ENCODE data around the gene TRAP1.
"Not testable (repeated sequence)": the region's sequence is repeated elsewhere in the genome, so short reads cannot be mapped to it uniquely, and the experiment has no call there.

TRAP1 gene

DNA sequence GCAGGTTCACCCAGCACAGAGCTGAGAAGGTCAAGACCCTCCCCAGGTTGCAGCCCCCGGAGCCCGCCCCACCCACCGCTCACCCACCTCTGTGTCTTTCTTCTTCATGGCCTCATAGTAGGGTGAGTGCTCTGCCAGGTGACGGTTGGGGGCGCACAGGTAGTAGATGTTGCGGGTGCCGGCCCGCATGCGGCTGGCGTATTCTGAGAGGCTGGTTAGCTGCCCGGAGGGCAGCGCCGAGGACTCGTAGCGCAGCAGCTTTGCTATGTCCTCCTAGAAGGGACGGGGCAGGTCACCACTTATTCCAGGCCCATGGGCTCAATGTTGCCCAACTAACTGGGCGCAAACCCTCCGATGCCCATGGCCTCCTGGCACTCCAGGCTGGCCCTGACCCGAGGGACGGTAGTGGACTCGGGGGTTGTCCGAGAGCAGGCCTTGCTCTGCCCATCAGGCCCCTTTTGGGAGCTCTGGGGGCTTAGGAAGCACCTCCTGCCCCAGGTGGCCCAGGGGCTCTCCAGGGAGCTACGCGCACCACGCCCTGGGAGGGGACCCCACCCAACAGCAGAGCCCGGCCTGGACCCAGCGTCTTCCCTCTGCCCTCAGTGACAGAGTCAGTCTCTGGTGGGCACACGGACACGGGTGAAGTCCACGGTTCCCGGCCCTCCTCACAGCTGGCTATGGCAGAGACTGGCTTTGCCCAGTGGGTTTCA is 53.0 kb downstream of the TRAP1 start:
- Histone ChIP-seq H3K4me1 (ENCODE audit: control insufficient read depth, insufficient read depth, low read length) (no peaks in the 10 kb centered on the region), H3K9me3 (ENCODE audit: control insufficient read depth, insufficient read depth, low read length) (no peaks in the 10 kb centered on the region), H3K9ac (ENCODE audit: low read depth, low read length) (no peak overlapping the region), H3K36me3 (ENCODE audit: control insufficient read depth, insufficient read depth, low read length) (peaks cover 58% of the 10 kb centered on the region), H3K4me3 (ENCODE audit: low read depth, low read length) (no peak overlapping the region), H3K27me3 (ENCODE audit: control insufficient read depth, insufficient read depth, low read length) (no peaks in the 10 kb centered on the region)

DNA sequence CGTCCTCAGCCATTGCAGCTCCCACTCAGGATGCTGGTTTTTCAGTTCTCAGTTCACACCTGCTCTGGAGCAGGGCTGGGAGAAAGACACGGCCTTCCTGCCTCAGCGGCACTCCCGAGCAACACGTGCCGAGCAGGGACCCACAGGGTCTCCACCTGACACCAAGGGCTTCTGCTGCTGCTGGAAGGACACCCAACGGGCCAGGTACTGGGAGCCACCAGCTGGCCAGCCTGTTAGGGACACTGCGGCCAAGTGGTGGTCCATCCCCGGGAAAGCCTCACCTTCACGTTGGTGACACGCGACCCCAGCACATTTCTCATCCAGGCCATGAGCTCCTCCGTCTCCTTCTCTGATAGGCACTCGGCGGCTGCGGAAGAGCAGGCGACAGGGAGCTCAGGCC is 54.7 kb downstream of the TRAP1 start:
- Histone ChIP-seq H3K9me3 (ENCODE audit: control insufficient read depth, insufficient read depth, low read length) (no peaks in the 10 kb centered on the region), H3K4me3 (ENCODE audit: low read depth, low read length) (no peak overlapping the region), H3K9ac (ENCODE audit: low read depth, low read length) (no peak overlapping the region), H3K4me1 (ENCODE audit: control insufficient read depth, insufficient read depth, low read length) (no peaks in the 10 kb centered on the region), H3K27me3 (ENCODE audit: control insufficient read depth, insufficient read depth, low read length) (no peaks in the 10 kb centered on the region), H3K36me3 (ENCODE audit: control insufficient read depth, insufficient read depth, low read length) (peaks cover 59% of the 10 kb centered on the region)

DNA sequence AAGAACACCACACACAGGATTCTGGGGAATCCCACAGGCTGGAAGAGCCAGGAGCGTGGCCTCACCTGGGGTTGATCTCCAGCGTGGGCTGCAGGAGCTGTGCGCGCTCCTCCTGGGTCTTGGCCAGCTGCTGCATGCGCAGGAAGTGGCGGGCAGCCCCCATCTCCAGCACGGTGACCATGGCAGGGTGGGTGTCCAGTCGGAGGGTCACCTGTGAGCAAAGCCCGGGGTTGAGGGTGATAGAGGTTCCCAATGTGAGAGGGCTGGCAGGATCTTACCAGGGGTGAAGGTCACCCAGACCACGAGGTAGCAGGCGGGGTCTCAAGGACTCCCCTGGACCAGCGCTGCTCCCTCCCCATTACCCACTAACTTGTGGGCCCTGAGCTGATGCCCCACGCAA is 55.4 kb downstream of the TRAP1 start:
- Histone ChIP-seq H3K27me3 (ENCODE audit: control insufficient read depth, insufficient read depth, low read length) (no peaks in the 10 kb centered on the region), H3K4me3 (ENCODE audit: low read depth, low read length) (no peak overlapping the region), H3K9ac (ENCODE audit: low read depth, low read length) (no peak overlapping the region), H3K4me1 (ENCODE audit: control insufficient read depth, insufficient read depth, low read length) (no peaks in the 10 kb centered on the region), H3K36me3 (ENCODE audit: control insufficient read depth, insufficient read depth, low read length) (peaks cover 66% of the 10 kb centered on the region), H3K9me3 (ENCODE audit: control insufficient read depth, insufficient read depth, low read length) (no peaks in the 10 kb centered on the region)

- Histone ChIP-seq H3K4me3 (ENCODE audit: low read depth, low read length) (no peak overlapping the region), H3K4me1 (ENCODE audit: control insufficient read depth, insufficient read depth, low read length) (no peaks in the 10 kb centered on the region), H3K9me3 (ENCODE audit: control insufficient read depth, insufficient read depth, low read length) (no peaks in the 10 kb centered on the region), H3K36me3 (ENCODE audit: control insufficient read depth, insufficient read depth, low read length) (peaks cover 72% of the 10 kb centered on the region), H3K9ac (ENCODE audit: low read depth, low read length) (no peak overlapping the region), H3K27me3 (ENCODE audit: control insufficient read depth, insufficient read depth, low read length) (no peaks in the 10 kb centered on the region)
These were observed 56.0 kb downstream of the TRAP1 start for GRCh38 chr16:3661311-3661710.

- Histone ChIP-seq H3K4me3 (ENCODE audit: low read depth, low read length) (no peak overlapping the region), H3K36me3 (ENCODE audit: control insufficient read depth, insufficient read depth, low read length) (peaks cover 72% of the 10 kb centered on the region), H3K9ac (ENCODE audit: low read depth, low read length) (no peak overlapping the region), H3K4me1 (ENCODE audit: control insufficient read depth, insufficient read depth, low read length) (peaks cover 2% of the 10 kb centered on the region), H3K27me3 (ENCODE audit: control insufficient read depth, insufficient read depth, low read length) (no peaks in the 10 kb centered on the region), H3K9me3 (ENCODE audit: control insufficient read depth, insufficient read depth, low read length) (no peaks in the 10 kb centered on the region)
These were observed 58.1 kb downstream of the TRAP1 start for GRCh38 chr16:3659251-3659650.

DNA sequence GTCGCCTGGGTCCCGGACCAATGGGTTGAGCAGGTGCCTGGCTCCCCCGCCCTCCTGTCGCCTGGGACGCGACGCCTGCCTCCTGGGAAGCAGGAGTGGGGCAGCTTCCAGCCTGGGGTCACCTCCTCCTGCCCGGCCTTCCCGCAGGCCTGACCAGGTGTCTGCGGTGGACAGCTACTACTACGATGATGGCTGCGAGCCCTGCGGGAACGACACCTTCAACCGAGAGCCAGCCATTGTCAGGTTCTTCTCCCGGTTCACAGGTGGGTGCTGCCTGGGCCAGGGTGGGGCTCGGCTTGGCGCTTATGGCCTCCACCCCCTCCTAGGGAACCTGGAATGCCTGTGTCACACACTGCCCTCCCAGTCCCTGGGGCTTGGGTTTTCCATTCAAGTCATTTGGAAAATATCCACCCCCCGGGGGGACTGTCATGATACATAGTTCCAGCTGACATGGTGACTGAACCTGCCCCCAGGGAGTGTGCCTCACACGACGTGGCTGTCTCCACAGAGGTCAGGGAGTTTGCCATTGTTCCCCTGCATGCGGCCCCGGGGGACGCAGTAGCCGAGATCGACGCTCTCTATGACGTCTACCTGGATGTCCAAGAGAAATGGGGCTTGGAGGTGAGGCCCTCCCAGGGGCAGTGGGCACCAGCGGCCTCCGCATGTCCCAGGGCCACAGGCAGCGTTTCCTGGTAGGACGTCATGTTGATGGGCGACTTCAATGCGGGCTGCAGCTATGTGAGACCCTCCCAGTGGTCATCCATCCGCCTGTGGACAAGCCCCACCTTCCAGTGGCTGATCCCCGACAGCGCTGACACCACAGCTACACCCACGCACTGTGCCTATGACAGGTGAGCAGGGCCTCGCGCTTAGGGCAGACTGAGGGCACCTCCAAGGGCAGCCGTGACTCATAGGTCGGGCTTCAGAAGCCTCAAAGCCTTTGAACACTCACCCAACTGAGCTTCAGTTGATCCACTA is 60.5 kb downstream of the TRAP1 start:
- no peak overlapping the region for H3K4me3 ChIP-seq (ENCODE audit: low read depth, low read length)
- H3K9me3 ChIP-seq (ENCODE audit: control insufficient read depth, insufficient read depth, low read length), result no peaks in the 10 kb centered on the region
- H3K36me3 ChIP-seq (ENCODE audit: control insufficient read depth, insufficient read depth, low read length), result peaks cover 51% of the 10 kb centered on the region
- H3K9ac ChIP-seq (ENCODE audit: low read depth, low read length), result no peak overlapping the region
- H3K27me3 ChIP-seq (ENCODE audit: control insufficient read depth, insufficient read depth, low read length), result no peaks in the 10 kb centered on the region
- peaks cover 5% of the 10 kb centered on the region for H3K4me1 ChIP-seq (ENCODE audit: control insufficient read depth, insufficient read depth, low read length)

- H3K4me3 ChIP-seq (ENCODE audit: low read depth, low read length); H3K4me1 ChIP-seq (ENCODE audit: control insufficient read depth, insufficient read depth, low read length); H3K9ac ChIP-seq (ENCODE audit: low read depth, low read length); H3K9me3 ChIP-seq (ENCODE audit: control insufficient read depth, insufficient read depth, low read length); H3K27me3 ChIP-seq (ENCODE audit: control insufficient read depth, insufficient read depth, low read length): not testable (repeated sequence)
- H3K36me3 ChIP-seq (ENCODE audit: control insufficient read depth, insufficient read depth, low read length), result peaks cover 50% of the 10 kb centered on the region
These were observed 61.2 kb downstream of the TRAP1 start for GRCh38 chr16:3656160-3656490.

GRCh38 chr16:3655396-3656159 is 61.7 kb downstream of the TRAP1 start:
- H3K4me3 ChIP-seq (ENCODE audit: low read depth, low read length), result no peak overlapping the region
- H3K9me3 ChIP-seq (ENCODE audit: control insufficient read depth, insufficient read depth, low read length), result no peaks in the 10 kb centered on the region
- H3K27me3 ChIP-seq (ENCODE audit: control insufficient read depth, insufficient read depth, low read length), result no peaks in the 10 kb centered on the region
- H3K4me1 ChIP-seq (ENCODE audit: control insufficient read depth, insufficient read depth, low read length), result peaks cover 5% of the 10 kb centered on the region
- peaks cover 49% of the 10 kb centered on the region for H3K36me3 ChIP-seq (ENCODE audit: control insufficient read depth, insufficient read depth, low read length)
- H3K9ac ChIP-seq (ENCODE audit: low read depth, low read length), result no peak overlapping the region

DNA sequence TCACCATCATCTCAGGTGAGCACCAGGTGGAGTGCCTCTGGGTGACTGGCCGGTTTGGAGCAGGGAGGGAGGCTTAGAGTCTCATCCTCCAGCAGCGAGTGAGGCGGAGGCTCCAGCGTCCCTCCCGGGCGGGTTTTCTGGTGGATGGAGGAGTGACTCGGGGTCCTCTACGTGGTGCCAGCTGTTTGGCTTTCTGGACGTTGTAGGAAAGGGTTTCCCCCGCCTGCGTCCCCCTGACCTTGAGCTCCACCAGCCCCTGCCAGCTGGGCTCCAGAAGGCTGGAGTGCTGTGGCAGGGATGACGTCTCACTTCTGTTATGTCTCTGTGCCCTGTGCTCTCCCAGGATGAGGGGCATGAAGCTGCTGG is 62.3 kb downstream of the TRAP1 start:
- Histone ChIP-seq H3K36me3 (ENCODE audit: control insufficient read depth, insufficient read depth, low read length) (peaks cover 45% of the 10 kb centered on the region), H3K4me1 (ENCODE audit: control insufficient read depth, insufficient read depth, low read length) (peaks cover 5% of the 10 kb centered on the region), H3K9ac (ENCODE audit: low read depth, low read length) (no peak overlapping the region)

GRCh38 chr16:3654249-3654991 is 62.9 kb downstream of the TRAP1 start, which contains the start of gene DNASE1:
TSS of gene DNASE1 (plus strand) at chr16:3654691. CDS start at chr16:3655374, 683 bp downstream.
- H3K9ac ChIP-seq (ENCODE audit: low read depth, low read length), result no peak within 1 kb of the TSS
- no peak within 1 kb of the TSS for H3K4me3 ChIP-seq (ENCODE audit: low read depth, low read length)
- no peaks in the 10 kb centered on the region for H3K27me3 ChIP-seq (ENCODE audit: control insufficient read depth, insufficient read depth, low read length)
- peaks cover 5% of the 10 kb centered on the region for H3K4me1 ChIP-seq (ENCODE audit: control insufficient read depth, insufficient read depth, low read length)
- peaks cover 45% of the 10 kb centered on the region for H3K36me3 ChIP-seq (ENCODE audit: control insufficient read depth, insufficient read depth, low read length)
- H3K9me3 ChIP-seq (ENCODE audit: control insufficient read depth, insufficient read depth, low read length), result no peaks in the 10 kb centered on the region

More for the DNA sequence above, 62.3 kb downstream of the TRAP1 start:
- H3K27me3 ChIP-seq (ENCODE audit: control insufficient read depth, insufficient read depth, low read length), result no peaks in the 10 kb centered on the region
- no peak overlapping the region for H3K4me3 ChIP-seq (ENCODE audit: low read depth, low read length)
- H3K9me3 ChIP-seq (ENCODE audit: control insufficient read depth, insufficient read depth, low read length), result no peaks in the 10 kb centered on the region
